ENCODE measurements around the gene INPP4B.
A peak's percentile ranks its signal among the peaks of the same experiment; 100 is the strongest.

The INPP4B gene

DNA sequence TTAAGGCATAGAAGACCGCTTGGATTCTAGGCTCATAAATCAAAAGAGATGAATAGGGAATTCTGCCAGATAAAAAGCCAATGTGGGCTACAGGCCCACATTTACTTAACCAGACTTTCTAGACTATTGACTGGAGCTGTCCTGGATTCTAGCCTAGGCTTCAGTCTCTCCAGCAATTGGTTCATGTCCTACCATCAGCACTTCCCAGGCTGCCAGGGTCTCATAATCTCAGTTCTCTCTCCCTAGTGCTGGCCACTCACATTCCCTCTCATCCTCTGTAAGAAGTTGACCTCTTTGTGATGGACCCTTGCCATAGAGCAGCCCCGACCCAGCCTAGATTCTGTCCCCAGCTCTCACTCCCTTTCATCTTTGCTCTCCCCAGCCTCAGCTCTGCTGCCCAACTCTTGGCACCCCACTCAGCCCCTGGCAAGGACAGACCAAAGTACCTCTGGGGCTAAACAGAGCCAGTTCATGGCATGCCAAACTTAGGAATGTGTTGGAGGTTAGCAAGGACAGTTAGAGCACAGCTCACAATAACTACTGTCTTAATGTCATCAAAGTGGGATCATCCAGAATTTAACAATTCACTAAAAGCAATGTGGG is 396.2 kb downstream of the INPP4B start:
- no peak for DNase-seq

DNA sequence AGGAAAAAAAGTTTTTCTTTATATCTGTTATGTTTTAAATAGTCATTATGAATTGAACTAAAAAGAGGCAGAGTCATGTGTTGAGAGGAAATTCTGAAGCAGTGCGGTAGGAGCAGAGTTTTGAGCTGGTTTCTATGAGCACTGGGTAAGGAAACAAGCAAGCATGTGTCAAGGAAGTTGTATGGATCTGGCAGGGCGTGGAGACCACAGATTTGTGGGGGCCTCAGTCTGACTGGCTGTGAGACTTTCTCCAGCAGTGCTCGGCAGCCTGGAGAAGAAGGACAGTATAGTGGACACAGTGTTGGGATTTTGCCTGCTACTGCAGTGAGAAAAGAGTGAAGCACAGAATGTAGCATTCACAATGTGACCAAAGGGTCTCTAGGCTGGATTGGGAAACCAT is 399.1 kb downstream of the INPP4B start:
- peak; percentile 27 for DNase-seq

DNA sequence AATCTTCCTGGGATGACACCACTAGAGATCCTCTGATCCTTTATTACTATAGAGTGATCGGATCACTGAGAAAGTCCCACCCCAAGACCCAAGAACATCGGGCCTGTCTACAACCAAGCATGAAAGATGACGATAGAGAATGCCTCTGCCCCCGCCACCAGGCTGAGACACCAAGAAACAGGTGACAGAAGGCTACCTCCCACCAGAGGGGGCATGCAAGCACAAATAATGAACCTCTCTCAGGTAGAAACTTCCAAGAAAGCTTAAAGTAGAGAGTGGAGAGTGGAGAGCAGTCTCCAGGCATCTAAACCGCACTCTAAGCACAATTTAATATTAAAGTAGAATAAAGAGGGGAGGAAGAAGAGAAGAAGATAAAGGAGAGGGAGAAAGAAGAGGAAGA is 402.6 kb downstream of the INPP4B start:
- DNase-seq, result no peak

DNA sequence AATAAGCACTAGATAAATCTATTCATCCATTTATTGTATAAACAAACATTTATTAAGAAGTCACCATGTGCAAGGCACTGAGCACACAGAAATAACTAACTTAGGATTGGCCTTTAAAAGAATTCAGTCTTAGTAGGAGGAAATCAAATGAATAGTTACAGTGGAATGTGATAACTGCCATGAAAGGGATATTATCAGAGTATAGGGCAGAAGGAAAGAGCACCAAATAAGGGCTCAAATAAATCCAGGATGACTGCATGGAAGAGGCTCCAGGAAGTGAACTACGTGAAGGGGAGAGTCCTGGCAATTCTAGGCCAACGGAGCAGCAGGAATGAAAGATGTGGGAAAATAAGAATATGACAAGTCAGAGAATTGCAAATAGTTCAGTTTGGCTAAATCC is 406.0 kb downstream of the INPP4B start:
- DNase-seq, result no peak

DNA sequence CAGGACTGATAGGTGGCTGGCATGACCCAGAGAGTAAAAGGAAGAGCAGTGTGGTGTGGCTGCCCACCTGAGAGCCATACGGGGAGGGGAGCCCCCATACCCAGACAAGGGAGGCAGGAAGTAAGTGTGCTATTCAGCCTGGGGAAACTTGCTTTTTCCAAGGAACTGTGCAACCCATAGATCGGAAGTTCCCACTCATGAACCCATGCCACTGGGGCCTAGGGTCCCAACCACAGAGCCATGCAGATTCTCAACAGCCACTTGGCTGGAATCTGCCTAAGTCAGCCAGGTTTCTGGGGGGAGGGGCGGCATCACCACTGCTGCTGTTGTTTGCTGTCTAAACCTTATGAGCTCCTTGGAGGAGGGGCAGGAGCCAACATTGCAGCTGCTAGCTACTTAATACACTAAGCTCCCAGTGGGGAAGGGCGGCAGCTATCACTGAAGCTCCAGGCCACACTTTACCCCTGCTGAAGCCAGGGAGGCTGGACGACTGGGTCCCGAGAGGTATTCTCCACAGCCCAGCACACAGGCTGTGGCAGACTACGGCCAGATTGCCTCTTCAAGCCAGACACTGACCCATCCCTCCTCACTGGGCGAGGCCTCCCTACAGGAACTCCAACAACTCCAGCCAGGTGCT is 410.4 kb downstream of the INPP4B start:
- no peak for DNase-seq

DNA sequence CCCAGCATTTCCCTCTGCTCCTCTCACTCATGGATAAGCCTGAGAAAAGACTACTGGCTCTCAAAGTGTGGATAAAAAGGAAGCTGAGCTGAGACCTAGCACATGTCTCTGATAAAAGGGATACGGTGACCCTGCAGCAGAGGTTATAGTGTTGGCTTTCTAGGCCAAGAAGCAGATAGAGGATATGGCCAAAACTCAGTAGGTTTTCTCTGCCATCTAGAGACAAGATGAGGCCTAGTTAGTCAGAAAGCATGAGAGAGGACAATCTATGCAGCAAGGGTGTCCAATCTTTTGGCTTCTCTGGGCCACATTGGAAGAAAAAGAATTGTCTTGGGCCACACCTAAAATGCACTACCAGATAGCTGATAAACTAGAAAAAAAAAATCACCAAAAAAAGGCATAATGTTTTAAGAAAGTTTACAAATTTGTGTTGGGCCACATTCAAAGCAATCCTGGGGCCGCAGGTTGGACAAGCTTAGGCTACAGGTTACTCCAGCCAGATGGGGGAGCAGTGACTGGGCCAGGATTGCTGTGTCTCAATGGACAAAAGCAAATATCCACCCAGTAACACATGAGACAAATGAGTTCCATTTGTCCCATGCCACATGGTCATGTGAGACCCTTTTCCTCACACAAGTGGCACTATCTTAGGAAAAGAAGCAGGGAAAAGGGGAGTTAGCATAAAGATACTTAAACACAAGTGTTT is 411.4 kb downstream of the INPP4B start:
- DNase-seq, result peak; percentile 11

DNA sequence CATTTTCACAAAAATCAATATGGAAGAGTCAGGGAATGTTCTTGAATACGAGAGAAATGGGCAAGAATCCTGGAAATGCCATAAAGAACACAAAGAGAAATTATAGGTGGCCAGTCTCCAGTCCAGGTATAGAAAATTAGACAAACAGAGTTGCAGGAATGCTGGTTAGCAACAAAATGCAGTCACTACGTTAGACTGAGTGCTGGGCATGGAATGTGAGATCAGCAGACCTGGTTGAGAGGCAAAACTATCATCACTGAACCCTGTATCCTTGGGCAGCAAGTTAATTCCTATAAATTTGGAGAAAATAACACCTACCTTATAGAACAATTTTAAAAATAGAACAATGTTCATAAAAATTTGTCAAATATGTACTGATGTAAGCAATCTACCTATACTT is 417.4 kb downstream of the INPP4B start:
- no peak for DNase-seq

DNA sequence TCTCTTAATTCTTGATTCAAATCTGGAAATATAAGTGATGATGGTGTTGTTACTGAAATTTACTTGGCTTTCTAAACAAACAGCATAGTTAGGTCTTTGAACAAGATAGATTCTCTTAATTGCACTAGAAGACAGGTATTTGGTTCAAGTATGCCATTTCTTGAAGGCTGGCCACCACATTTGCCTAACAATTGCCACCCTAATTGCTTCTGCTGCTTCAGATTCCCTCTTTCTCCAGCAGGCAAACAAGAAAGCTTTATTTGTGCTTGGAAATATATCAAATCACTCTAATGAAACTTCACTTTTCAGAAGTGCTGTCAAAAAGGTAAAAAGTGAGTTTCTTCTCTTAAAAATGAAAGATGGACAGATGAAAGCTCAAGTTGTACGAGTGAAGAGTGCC is 418.6 kb downstream of the INPP4B start:
- no peak for DNase-seq

DNA sequence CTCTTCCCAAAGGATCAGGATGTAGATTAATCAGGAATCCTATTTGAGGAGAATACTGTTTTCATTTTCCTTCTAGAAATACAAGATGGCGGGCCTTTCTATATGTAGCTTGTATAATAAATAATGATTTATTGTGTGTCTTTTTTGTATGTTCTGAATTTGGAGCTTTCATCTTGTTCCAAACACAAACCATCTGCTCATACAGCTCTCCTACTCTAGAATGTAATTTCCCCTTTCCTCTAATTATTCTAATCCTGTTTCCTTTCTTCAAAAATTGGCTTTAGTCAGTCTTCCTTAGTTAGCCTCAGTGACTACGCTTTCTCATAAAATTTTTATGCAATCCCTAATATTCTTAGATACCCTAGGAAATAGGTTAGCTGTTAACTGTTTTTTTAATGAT is 422.2 kb downstream of the INPP4B start:
- DNase-seq, result no peak

DNA sequence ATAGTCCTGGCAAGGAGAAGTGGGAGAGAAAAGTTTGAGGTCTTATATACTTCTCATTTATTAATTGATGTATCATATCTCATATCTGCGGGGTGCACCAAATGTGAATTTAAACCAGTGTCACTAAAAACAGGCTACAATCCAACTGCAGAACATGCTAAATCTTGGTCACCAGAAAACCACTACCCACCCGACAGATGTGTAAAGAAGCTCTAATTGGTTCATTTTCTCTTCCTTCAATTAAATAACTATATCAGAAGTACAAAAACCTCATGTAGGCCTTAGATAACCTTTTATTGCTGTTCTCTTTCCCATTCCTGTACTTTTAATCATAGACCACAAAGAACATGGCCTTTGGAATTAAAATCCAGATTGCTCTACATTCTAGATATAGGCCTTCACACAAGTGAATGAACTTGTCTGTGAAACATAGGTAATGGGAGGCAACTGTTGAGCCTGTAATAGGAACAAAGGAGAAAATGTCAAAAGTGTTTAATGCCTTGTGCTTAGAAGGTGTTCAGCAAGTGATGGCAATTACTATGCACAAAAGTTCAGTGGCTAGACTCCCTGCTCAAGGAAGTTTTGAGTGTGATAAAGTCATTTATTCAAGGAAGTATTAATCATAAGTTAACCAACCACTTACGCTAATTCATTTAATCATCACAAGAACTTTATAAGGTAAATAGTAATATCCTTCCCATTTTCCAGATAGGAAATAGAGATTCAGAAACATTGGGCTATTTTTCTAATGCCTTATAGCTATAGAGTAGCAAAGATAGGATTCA is 425.6 kb downstream of the INPP4B start:
- peak; percentile 4 for DNase-seq

DNA sequence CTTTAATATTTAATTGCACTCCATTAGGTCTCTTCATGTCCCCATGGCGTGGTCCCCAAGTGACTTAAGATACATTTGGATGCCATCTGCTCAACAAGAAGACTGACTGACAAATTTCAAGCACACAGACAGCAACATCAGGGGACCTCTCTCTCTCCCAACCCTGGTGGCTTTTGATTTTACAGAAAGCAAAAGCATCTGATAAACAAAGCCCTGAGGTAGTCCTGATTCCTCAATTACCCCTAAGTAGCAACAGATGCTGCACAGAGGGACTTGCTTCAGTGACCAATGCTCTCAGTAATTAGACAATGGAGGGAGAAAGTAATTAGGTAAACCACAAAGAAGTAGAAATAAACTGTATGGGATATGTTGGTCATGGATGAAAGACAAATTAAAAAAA is 426.4 kb downstream of the INPP4B start:
- no peak for DNase-seq

DNA sequence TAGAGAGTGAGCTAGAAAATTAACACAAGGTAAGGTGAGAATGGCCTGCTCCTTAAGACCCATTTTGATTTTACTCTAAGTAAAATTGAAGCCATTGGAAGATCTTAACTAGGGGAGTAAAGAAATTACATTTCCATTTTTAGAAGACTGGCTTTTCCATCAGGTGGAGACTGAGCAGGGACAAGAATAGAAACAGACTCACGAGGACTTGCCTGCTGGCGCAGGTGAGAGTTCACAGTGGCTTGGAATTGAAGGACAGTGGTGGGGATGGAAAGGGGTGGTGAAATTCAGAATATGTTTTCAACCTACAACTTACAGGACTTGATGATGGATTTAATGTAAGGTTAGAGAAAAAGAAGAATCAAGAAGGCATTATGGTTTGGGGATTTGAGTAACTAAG is 427.4 kb downstream of the INPP4B start:
- no peak for DNase-seq

DNA sequence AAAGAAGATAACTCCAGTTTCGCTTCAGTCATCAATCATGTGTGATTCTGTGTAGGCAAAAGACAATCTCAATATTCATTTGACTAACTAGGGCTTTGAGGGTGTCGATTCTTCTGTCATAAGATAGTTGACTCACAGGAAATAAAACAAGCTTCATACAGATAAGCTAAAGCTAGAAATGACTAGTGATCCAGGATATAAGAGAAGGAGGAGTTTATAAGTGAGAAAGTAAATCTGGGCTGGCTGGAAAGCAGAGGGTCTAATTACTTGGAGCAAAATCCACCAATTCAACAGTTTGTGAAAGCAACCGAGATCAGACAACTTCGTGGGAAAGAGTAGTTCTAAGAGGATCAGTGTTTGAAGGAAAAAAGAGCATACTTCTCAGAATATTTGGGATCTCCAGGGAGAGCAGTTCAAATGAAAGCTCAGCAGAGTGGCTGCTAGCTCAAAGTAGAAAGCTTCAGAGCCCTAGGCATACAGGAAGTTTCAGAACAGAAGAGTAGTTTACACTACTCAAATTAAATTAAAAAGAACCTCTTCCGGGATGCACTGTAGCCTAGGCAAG is 429.3 kb downstream of the INPP4B start:
- DNase-seq, result no peak

DNA sequence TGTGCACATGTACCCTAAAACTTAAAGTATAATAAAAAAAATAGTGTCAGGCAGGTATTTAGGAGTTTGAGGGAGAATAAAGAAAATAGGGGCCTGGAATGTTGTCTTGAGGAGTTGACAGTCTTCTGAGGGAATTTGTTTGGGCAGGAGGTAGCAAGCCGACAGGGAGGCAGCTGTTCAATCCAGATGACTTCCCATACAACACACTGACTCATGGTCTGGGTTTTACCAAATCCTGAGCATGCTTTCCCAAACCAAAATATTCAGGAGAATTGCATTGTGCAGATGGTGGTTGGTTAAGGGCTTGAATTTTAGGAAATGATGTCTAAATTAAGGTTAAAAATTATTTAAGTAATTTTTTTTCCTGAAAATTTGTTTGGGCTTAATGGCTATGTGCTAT is 430.0 kb downstream of the INPP4B start:
- no peak for DNase-seq

DNA sequence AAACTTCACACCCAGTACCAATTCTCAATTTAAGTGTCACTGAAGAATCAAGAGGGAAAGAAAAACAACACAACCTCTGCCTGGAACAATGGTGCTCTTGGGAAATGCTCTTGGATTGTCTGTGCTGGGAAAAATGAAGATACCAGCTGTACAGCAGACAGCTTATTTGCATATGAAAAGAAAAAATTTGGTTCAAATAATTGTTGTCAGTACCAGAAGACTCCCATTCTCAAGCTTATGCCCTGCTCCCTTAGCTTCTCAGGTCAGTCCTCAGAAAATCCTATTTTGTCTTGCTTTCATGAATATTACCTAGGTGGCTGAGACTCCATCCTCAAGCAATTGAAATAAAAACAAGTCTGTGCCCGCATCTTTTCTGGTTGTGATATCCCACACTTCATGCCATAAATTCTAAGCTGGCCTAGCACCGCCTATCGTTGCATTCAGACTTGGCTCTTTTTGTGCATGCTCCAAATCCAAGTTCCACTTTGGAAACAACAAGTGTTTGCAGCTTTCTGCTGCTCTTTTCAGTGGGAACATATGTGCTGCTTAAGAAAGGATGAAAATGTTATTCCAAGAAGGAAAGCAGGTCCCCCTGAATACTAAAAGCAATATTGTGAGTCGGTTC is 431.6 kb downstream of the INPP4B start:
- DNase-seq, result no peak

DNA sequence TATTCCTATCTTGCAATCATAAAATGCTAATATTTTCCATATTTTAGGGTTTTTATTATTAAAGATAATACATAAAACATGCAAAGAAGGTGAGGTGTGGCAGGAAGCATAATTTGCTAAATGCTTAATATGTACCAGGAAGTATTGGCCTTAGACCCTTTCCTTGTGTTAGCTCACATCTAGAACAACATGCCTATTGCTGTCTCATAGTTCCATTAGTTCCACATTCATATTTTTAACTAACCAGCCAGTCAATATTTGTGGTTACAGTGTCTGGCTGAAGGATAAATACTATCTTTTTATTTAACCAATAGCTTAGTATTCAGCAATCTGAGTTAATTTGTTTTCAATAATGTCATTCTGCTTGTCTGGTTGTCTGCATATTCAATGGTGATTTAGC is 432.6 kb downstream of the INPP4B start:
- no peak for DNase-seq

DNA sequence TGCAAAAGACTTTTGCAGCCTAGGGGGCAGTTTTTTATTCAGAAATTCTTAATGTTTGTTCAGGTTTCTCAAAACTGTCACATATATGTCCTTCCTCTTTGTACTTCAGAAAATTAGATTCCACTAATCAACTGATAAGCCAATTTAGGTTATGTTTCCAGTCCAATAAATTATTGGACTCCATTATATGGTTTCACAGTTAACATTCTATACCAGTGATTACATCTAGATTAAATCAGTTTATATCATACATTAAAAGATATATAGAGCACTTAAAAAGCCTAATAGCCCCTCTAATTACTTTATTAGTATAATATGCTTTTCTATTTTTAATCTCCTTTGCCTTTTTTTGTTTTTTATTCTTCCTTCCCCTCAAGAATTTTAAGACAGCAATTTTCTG is 434.1 kb downstream of the INPP4B start:
- no peak for DNase-seq

DNA sequence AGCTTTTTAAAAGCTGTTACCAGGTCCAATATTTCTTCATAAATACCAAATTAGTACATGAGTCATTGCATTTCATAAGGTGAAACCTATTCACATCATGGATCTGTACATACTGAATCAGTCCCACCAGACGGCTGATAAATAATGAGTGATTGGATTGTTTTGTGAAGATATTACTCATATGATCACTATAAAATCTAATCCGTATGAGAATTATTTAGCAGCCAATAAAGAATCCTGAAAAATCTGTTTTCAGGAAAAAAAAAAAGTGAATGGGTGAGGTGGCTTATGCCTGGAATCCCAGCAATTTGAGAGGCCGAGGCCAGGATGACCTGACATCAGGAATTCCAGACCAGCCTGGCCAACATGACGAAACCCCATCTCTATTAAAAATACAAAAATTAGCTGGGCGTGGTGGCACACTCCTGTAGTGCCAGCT is 438.1 kb downstream of the INPP4B start:
- DNase-seq, result no peak

DNA sequence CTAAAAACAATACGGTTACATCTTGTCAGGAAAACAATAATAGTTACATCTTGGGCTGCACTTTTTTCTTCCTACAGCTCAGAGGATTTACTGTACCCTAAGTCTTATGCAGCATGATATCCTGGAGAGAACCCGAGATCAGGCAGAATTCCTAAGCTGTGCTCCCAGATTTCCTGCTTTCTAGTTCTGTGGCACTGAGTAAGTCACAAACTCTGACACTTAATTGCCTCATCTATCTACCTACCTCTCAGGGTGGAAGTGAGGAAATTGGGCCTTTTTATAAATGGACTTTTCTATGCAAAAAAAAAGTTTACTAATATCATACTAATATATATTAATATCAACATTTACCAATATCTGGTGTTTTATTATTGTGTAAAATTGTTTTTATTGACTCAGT is 438.5 kb downstream of the INPP4B start:
- no peak for DNase-seq

DNA sequence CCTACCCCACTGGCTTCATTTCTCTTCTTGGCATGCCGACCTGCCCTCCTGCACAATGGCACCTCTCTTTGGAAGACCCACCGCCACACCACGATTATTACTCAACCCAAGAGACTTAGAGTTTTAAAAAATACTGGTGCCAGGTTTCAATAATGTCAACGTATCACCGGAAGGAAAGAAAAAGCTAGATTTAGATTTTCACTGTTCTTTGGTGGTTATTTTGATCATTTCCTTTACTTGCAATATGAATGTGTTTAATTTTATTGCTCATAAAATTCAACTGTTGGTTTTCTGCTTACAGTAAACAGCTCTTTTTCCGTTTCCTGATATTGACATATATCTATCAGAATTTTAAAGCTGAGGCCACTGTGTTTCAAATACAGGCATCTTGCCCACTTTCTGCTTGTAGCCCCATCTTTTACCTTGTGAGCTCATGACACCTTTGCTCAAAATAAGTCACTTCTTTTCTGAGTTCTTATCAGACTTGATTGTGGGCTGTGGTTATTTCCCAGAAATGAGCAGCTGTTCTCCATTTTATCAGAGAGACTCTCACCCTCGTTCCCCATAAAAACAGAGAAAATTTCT is 439.1 kb downstream of the INPP4B start:
- peak; percentile 57 for DNase-seq

DNA sequence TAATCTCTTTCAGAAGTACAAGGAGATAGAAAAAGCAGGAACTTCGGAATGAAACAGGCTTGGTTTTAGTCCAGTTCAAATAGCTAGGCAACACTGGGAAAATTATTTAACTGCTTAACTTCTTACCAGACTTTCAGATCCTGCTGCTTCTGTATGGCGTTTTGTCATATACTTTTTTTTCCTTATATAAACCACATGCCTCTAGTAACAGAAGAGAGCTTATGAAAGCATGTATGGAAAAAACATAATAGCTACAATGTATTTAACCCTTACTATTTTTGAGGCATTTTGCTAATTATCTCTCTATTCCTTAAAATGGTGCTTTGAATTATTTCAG is 439.6 kb downstream of the INPP4B start:
- no peak for DNase-seq

DNA sequence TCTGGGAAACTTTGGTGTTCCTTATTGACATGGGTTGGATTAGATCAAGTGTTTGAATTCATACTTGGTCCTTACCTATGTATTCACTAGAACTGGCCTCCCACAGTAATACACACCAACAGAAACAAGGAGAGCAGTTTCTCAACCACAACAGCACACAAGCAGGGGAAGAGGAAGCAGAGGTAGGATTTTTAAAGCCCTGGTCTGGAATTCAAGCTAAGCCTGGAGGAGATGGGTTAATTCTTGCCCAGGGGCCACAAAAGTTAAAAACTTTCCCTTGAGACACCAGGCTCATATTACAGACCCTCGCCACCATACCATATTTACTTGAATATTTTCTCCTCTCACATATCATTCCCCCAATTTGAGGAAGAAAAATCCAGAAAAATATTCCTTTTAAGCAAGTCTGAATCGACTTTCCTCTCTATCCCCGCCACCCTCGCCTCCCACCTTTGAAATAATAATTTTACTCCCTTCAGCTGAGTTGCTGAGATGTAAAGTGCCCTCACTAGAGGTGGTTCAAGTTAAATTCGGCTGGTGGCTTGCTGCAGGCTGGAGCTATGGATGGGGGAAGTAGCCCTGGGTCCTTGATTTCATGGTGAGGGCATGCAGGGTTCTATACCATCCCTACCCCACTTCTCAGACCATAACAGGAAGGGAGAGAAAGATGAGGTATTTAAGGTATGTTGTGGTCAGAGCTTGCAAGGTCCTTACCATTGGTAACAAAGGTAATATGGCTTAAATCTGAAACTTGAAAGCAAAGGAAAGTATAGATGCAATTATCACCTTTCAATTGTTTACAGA is 440.2 kb downstream of the INPP4B start:
- DNase-seq, result no peak
